ENCODE results near the gene SMARCD3.

The SMARCD3 gene

GRCh38 chr7:151209588-151209987 is 38.9 kb downstream of the SMARCD3 start:
- TF ChIP-seq POLR2A (IDR thresholded peaks at IDR 0.05; ENCODE audit: low read depth, low read length), result no peak
- DNase-seq (ENCODE audit: insufficient read length, low spot score) (no peak), FAIRE-seq (no peak)

GRCh38 chr7:151208253-151208862 is 40.1 kb downstream of the SMARCD3 start:
- TF ChIP-seq POLR2A (IDR thresholded peaks at IDR 0.05; ENCODE audit: low read depth, low read length), result no peak
- FAIRE-seq, result no peak

GRCh38 chr7:151207804-151208203 is 40.7 kb downstream of the SMARCD3 start:
- DNase-seq (ENCODE audit: insufficient read length, low spot score) (no peak), FAIRE-seq (no peak)

More at GRCh38 chr7:151208253-151208862, 40.1 kb downstream of the SMARCD3 start:
- DNase-seq (ENCODE audit: insufficient read length, low spot score), result no peak

GRCh38 chr7:151207315-151207714 is 41.2 kb downstream of the SMARCD3 start:
- TF ChIP-seq POLR2A (IDR thresholded peaks at IDR 0.05; ENCODE audit: low read depth, low read length), result no peak
- DNase-seq (ENCODE audit: insufficient read length, low spot score), result no peak
- no peak for FAIRE-seq

More at GRCh38 chr7:151207804-151208203, 40.7 kb downstream of the SMARCD3 start:
- no peak for TF ChIP-seq POLR2A (IDR thresholded peaks at IDR 0.05; ENCODE audit: low read depth, low read length)

GRCh38 chr7:151206914-151207313 is 41.6 kb downstream of the SMARCD3 start:
- FAIRE-seq (no peak), DNase-seq (ENCODE audit: insufficient read length, low spot score) (no peak)
- TF ChIP-seq POLR2A (IDR thresholded peaks at IDR 0.05; ENCODE audit: low read depth, low read length), result no peak

GRCh38 chr7:151205730-151206129 is 42.8 kb downstream of the SMARCD3 start:
- FAIRE-seq, result no peak
- no peak for TF ChIP-seq POLR2A (IDR thresholded peaks at IDR 0.05; ENCODE audit: low read depth, low read length)
- DNase-seq (ENCODE audit: insufficient read length, low spot score), result no peak

- FAIRE-seq (no peak), DNase-seq (ENCODE audit: insufficient read length, low spot score) (no peak)
- TF ChIP-seq POLR2A (IDR thresholded peaks at IDR 0.05; ENCODE audit: low read depth, low read length), result no peak
Measured at GRCh38 chr7:151204383-151205032, 44.0 kb downstream of the SMARCD3 start.

- FAIRE-seq, result no peak
- DNase-seq (ENCODE audit: insufficient read length, low spot score), result no peak
- no peak for TF ChIP-seq POLR2A (IDR thresholded peaks at IDR 0.05; ENCODE audit: low read depth, low read length)
Measured at GRCh38 chr7:151202836-151203235, 45.7 kb downstream of the SMARCD3 start.

- DNase-seq (ENCODE audit: insufficient read length, low spot score) (no peak), FAIRE-seq (no peak)
- TF ChIP-seq POLR2A (IDR thresholded peaks at IDR 0.05; ENCODE audit: low read depth, low read length), result no peak
Measured at GRCh38 chr7:151201751-151202150, 46.7 kb downstream of the SMARCD3 start.

GRCh38 chr7:151201344-151201743 is 47.1 kb downstream of the SMARCD3 start:
- DNase-seq (ENCODE audit: insufficient read length, low spot score) (no peak), FAIRE-seq (no peak)
- no peak for TF ChIP-seq POLR2A (IDR thresholded peaks at IDR 0.05; ENCODE audit: low read depth, low read length)

- no peak for TF ChIP-seq POLR2A (IDR thresholded peaks at IDR 0.05; ENCODE audit: low read depth, low read length)
- FAIRE-seq, result no peak
- no peak for DNase-seq (ENCODE audit: insufficient read length, low spot score)
Measured at GRCh38 chr7:151198945-151199848, 49.3 kb downstream of the SMARCD3 start.

- no peak for TF ChIP-seq POLR2A (IDR thresholded peaks at IDR 0.05; ENCODE audit: low read depth, low read length)
- no peak for DNase-seq (ENCODE audit: insufficient read length, low spot score)
- FAIRE-seq, result no peak
Measured at GRCh38 chr7:151197932-151198331, 50.6 kb downstream of the SMARCD3 start.

- DNase-seq (ENCODE audit: insufficient read length, low spot score) (no peak), FAIRE-seq (no peak)
- TF ChIP-seq POLR2A (IDR thresholded peaks at IDR 0.05; ENCODE audit: low read depth, low read length), result no peak
Measured at GRCh38 chr7:151195616-151196450, 52.7 kb downstream of the SMARCD3 start.
